OCI-LY3 (cell line): ENCODE measurements around the gene MAB21L1.

Source experiments
- CTCF ChIP-seq: fragments of 200-600, 300-600 bp; sonication (generic); IDR thresholded peaks from 2 replicates; pipeline ENCODE4 v1.5.1; 2014; ENCODE audit warnings: antibody characterized with exemption, low read length, low read depth
- EZH2phosphoT487 ChIP-seq: fragments of 200-600 bp; shearing (Covaris generic); IDR thresholded peaks from 2 replicates; pipeline ENCODE4 v1.6.1; 2018; ENCODE audit warnings: antibody characterized with exemption, mixed run types, low read depth

- TF ChIP-seq CTCF (no peak), EZH2phosphoT487 (no peak)
Measured at GRCh38 chr13:35470671-35471661, 5.5 kb downstream of the MAB21L1 start.
